ENCODE results near the gene ADPRM.
"Not testable (repeated sequence)": the region's sequence is repeated elsewhere in the genome, so short reads cannot be mapped to it uniquely, and the experiment has no call there.

The ADPRM gene

GRCh38 chr17:10697092-10698081 is at the start of gene ADPRM, which contains the start of gene SCO1:
Gene ADPRM (plus strand): TSS chr17:10697594. CDS start chr17:10704927, 7,333 bp downstream.
Gene SCO1 (minus strand): TSS chr17:10697533. CDS start chr17:10697507, 26 bp downstream.
- peak; percentile 83 for DNase-seq (ENCODE audit: low read depth)

- DNase-seq (ENCODE audit: low read depth) = no peak
Observed at GRCh38 chr17:10648381-10648780, 49.0 kb upstream of the ADPRM start.

GRCh38 chr17:10648956-10649355 is 48.4 kb upstream of the ADPRM start:
- DNase-seq (ENCODE audit: low read depth) = no peak

DNA sequence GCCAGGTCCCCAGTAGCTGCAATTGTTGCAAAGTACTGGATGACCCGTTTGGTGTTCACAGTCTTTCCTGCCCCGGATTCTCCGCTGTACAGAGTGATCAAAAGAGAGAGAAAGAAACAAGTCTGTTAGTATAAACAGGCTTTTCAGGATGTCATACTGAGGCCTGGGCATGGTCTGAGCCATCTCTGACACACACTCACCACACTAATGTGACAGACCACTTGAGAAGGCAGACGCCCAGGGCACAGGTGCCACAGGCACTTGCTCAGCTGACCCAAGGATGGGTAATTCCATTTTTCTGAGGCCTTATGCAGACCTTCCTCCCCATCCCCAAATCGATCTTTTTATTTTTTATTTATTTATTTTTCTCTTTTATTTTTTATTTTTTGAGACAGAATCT is 47.8 kb upstream of the ADPRM start:
- DNase-seq (ENCODE audit: low read depth) = no peak

GRCh38 chr17:10651927-10652326 is 45.5 kb upstream of the ADPRM start:
- DNase-seq (ENCODE audit: low read depth) = no peak

DNA sequence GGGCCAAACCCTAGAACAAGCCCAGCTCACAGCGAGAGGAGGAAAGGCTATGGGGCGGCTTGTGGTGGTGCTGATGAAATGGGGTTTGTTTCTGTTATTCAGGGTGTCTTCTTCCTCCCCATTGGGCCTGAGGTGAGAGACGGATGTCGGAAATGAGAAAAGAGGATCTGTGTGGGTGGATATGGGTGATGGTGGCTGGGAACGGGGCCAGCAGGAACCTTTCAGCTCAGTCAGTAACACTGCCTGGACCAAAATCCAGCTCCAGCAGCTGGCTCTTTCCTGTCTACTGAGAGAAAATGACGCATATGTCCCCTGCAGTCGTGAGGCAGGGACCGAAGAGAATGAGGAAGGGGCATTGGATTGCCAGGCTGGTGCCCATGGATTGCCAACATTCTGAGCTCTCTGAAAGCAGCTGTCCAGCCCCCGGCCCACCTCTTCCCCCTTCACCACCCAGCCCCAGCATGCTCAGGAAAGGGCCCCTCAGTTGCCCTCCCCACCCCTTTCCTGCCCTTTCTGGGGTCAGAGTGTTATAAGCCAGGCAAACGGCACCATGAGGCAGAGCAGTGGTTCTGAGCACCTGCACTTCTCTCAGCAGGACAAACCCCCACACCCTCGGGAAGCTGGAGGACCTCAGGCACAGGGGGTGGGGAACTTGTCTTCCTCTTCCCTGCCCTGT is 44.3 kb upstream of the ADPRM start:
- no peak for DNase-seq (ENCODE audit: low read depth)

DNA sequence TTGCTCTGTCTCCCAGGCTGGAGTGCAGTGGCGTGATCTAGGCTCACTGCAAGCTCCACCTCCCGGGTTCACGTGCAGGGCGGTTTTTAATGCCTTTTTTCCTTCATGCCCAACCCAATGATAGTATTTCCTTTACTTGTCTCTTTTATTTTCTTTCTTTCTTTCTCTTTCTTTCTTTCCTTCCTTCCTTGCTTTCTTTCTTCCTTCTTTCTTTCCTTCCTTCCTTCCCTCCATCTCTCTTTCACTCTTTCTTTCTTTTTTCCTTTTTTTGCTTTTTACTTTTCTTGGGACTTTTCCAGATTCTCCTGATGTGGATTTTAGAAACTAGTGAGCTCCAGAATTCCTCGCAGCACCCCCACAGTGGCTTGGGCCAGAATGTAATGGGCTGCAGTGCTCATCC is 43.4 kb upstream of the ADPRM start:
- DNase-seq (ENCODE audit: low read depth) = no peak

DNA sequence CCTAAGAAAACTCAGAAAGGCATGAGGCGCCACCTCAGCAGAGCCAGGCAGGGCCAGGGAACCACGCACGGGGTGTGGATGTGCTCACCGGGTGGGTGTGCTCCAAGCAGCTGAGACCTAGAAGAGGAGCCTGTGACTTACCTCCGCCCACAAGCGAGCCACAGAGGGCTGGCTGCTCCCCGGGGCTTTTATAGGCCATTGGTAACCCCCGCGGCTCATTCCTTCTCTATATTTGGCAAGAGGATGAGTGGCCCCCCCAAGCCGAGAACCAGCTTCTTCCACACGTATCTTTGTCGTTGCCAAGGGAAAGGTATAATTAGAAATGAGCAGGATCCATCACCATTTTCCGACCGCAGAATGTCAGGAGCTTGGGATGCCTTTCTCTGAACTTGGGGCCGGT is 40.2 kb upstream of the ADPRM start, which contains the start of gene MYH3:
MYH3 (minus strand) TSS at position 162 of the 400 bp plus-strand sequence. CDS start 2,245 bp downstream, outside the sequence.
- no peak for DNase-seq (ENCODE audit: low read depth)

GRCh38 chr17:10657879-10658278 is 39.5 kb upstream of the ADPRM start:
- DNase-seq (ENCODE audit: low read depth) = no peak

- DNase-seq (ENCODE audit: low read depth) = no peak
Observed at GRCh38 chr17:10661437-10661836, 36.0 kb upstream of the ADPRM start.

DNA sequence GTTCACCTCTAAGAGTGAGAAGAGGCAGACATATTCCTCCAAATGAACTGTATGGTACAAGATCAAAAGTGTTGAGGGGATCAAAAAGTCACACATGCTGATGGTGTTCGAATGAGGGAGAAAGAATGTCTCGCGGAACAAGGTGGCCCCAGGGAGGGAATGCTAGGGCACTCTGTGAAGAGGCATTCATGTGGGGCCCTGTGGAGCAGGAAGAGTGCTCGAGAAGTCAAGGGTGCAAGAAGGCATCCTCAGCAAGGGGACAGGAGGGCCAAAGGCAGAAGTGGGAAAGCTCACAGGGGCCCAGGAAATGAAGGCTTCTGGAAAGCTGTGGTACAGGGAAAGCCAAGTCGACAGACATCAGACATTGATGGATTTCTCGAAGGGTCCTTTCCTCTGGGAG is 34.2 kb upstream of the ADPRM start:
- DNase-seq (ENCODE audit: low read depth) = no peak

DNA sequence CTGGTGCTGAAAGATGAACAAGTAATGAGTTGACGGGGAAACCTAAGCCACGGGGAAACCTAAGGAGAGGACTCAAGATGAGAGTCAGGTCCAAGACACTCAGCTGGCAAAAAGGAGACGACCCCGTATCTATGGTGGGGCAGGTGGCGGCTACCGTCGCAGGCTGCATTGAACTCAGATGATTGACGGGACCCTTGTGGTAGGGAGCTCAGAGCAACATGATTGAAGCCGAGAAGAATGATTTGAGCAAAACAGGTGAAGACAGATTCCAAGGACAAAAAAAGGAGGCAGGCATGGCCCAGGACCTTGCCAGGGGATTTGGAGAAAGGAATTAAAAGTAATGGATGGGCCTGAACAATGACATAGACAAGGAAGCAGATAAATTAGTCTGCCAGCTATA is 32.8 kb upstream of the ADPRM start:
- DNase-seq (ENCODE audit: low read depth) = no peak

DNA sequence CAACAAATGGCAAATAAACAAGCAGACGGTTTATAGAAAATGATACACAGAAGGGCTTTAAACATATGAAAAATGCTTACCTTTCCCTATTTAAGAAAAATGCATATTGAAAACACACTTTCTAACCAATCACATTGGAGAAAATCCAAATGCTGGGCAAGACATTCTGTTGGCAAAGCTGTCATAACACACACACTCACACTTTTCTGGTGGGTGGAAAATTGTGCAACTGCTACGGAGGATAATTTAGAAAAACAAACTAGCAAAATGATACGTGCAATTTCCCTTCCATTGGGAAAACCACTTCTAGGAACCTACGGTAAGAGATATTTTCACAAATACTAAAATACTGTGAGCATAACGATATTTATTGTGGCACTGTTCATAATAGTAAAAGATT is 30.5 kb upstream of the ADPRM start:
- DNase-seq (ENCODE audit: low read depth) = no peak

- peak; percentile 5 for DNase-seq (ENCODE audit: low read depth)
Observed at GRCh38 chr17:10668775-10669174, 28.6 kb upstream of the ADPRM start.

DNA sequence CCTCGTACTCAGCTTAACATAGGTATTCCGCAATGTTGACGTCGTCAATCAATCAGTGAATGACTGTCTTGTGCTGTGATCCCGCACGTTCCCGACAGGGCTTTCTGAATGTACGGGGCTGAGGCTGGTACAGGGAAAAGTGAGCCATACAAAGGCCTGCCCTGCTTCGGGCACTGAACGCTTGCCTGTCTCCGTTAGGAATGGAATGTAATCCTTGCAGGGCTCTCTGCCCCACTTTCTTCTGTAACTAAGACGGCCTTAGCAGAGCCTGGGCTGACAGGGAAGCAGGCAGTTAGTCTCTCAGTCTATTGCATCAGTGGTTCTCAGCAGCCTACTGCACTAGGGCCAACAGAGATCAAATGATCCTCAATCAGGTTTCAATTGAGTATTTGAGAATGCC is 24.1 kb upstream of the ADPRM start:
- no peak for DNase-seq (ENCODE audit: low read depth)

GRCh38 chr17:10674704-10675103 is 22.7 kb upstream of the ADPRM start:
- no peak for DNase-seq (ENCODE audit: low read depth)

GRCh38 chr17:10681866-10682446 is 15.4 kb upstream of the ADPRM start:
- no peak for DNase-seq (ENCODE audit: low read depth)

DNA sequence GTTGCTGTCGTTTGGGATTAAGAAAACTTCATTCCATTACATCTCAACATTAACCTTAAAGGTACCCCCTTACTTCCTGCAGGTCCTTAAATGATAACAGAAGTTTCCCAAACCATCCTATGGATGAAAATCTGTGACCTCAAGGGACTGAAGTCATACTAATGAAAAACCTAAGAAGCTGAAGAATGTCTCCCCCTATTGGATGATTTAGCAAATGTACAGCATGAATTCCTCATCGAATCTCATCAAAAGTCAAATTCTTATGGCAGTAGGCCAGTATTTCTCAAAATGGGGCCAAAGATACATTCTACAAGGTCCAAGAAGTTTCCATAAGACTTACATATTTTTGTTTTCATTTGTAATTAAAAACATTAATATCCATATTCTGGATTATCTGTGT is 13.5 kb upstream of the ADPRM start:
- DNase-seq (ENCODE audit: low read depth) = no peak

- no peak for DNase-seq (ENCODE audit: low read depth)
Observed at GRCh38 chr17:10687499-10687898, 9.9 kb upstream of the ADPRM start.

- DNase-seq (ENCODE audit: low read depth) = not testable (repeated sequence)
Observed at GRCh38 chr17:10695875-10696407, 1.5 kb upstream of the ADPRM start.

- no peak for DNase-seq (ENCODE audit: low read depth)
Observed at GRCh38 chr17:10698096-10698818, 863 bp downstream of the ADPRM start.

GRCh38 chr17:10699856-10700255 is 2.5 kb downstream of the ADPRM start:
- no peak for DNase-seq (ENCODE audit: low read depth)
